Subcutaneous abdominal adipose tissue (tissue), 5 donors: ENCODE data around the gene GALNTL6.

ENCODE experiments used
- H3K27ac ChIP-seq: one replicate; pipeline ENCODE4 v1.7.0; 2013; ENCODE audit warnings: low read depth, mild to moderate bottlenecking, inconsistent platforms, low read length, moderate library complexity
- H3K27me3 ChIP-seq, 5 donors: one replicate each; pipeline ENCODE4 v1.7.0; 2013; ENCODE audit warnings: low read length in 5 of 5, inconsistent platforms in 1 of 5; ENCODE audit not compliant: control insufficient read depth in 5 of 5, insufficient read depth in 4 of 5
- H3K36me3 ChIP-seq, 5 donors: one replicate each; pipeline ENCODE4 v1.7.0; 2013; ENCODE audit warnings: low read length in 5 of 5; ENCODE audit not compliant: control insufficient read depth in 5 of 5, insufficient read depth in 5 of 5
- H3K4me1 ChIP-seq, 5 donors: one replicate each; pipeline ENCODE4 v1.7.0; 2013; ENCODE audit warnings: low read length in 5 of 5, mild to moderate bottlenecking in 3 of 5, moderate library complexity in 1 of 5; ENCODE audit not compliant: control insufficient read depth in 5 of 5, insufficient read depth in 5 of 5
- H3K4me3 ChIP-seq, 5 donors: one replicate each; pipeline ENCODE4 v1.7.0; 2013; ENCODE audit warnings: low read length in 5 of 5, low read depth in 1 of 5
- H3K9ac ChIP-seq, 5 donors: one replicate each; pipeline ENCODE4 v1.7.0; 2013; ENCODE audit warnings: low read length in 5 of 5, mild to moderate bottlenecking in 4 of 5, moderate library complexity in 3 of 5
- H3K9me3 ChIP-seq, 5 donors: one replicate each; pipeline ENCODE4 v1.7.0; 2013; ENCODE audit warnings: low read length in 5 of 5; ENCODE audit not compliant: control insufficient read depth in 5 of 5
- donor health status: healthy.
- donor health status: healthy.
- donor health status: healthy.
- donor health status: healthy.
- donor health status: healthy.

The GALNTL6 gene

GRCh38 chr4:172985552-172985951, 1172.3 kb downstream of the GALNTL6 start:
- Histone ChIP-seq H3K36me3 (no peaks in the 10 kb centered on the region), H3K27ac (no peak overlapping the region), H3K27me3 (no peaks in the 10 kb centered on the region), H3K9me3 (peaks cover 0 to 11% (median 3%) of the 10 kb centered on the region in 5 donors), H3K4me3 (no peak overlapping the region), H3K4me1 (no peaks in the 10 kb centered on the region), H3K9ac (no peak overlapping the region)

- Histone ChIP-seq H3K27ac (no peak overlapping the region), H3K9ac (no peak overlapping the region), H3K4me1 (no peaks in the 10 kb centered on the region)
Measured at GRCh38 chr4:172986114-172986513, 1172.9 kb downstream of the GALNTL6 start.

GRCh38 chr4:172989984-172990820, 1177.0 kb downstream of the GALNTL6 start:
- Histone ChIP-seq H3K27ac (no peak overlapping the region), H3K9me3 (peaks cover 0 to 11% (median 3%) of the 10 kb centered on the region in 5 donors), H3K27me3 (no peaks in the 10 kb centered on the region), H3K9ac (no peak overlapping the region), H3K4me1 (no peaks in the 10 kb centered on the region), H3K36me3 (no peaks in the 10 kb centered on the region), H3K4me3 (no peak overlapping the region)

More at GRCh38 chr4:172986114-172986513, 1172.9 kb downstream of the GALNTL6 start:
- Histone ChIP-seq H3K36me3 (no peaks in the 10 kb centered on the region), H3K9me3 (peaks cover 0 to 11% (median 3%) of the 10 kb centered on the region in 5 donors), H3K4me3 (no peak overlapping the region), H3K27me3 (no peaks in the 10 kb centered on the region)

GRCh38 chr4:172992648-172993378, 1179.6 kb downstream of the GALNTL6 start:
- Histone ChIP-seq H3K4me3 (no peak overlapping the region), H3K4me1 (no peaks in the 10 kb centered on the region), H3K27me3 (no peaks in the 10 kb centered on the region), H3K27ac (no peak overlapping the region), H3K36me3 (no peaks in the 10 kb centered on the region), H3K9me3 (peaks cover 0 to 11% (median 3%) of the 10 kb centered on the region in 5 donors), H3K9ac (no peak overlapping the region)

- Histone ChIP-seq H3K4me3 (no peak overlapping the region), H3K27ac (no peak overlapping the region)
Measured at GRCh38 chr4:172995161-172995560, 1182.0 kb downstream of the GALNTL6 start.

GRCh38 chr4:172995704-172996103, 1182.5 kb downstream of the GALNTL6 start:
- no peaks in the 10 kb centered on the region for H3K27me3 ChIP-seq
- no peaks in the 10 kb centered on the region for H3K36me3 ChIP-seq
- H3K9me3 ChIP-seq, result no peaks in the 10 kb centered on the region
- no peak overlapping the region for H3K27ac ChIP-seq
- peaks cover 0 to 3% (median 0%) of the 10 kb centered on the region in 5 donors for H3K4me1 ChIP-seq
- H3K9ac ChIP-seq, result no peak overlapping the region
- H3K4me3 ChIP-seq, result no peak overlapping the region

More at GRCh38 chr4:172995161-172995560, 1182.0 kb downstream of the GALNTL6 start:
- no peak overlapping the region for H3K9ac ChIP-seq
- no peaks in the 10 kb centered on the region for H3K27me3 ChIP-seq
- H3K36me3 ChIP-seq, result no peaks in the 10 kb centered on the region
- no peaks in the 10 kb centered on the region for H3K9me3 ChIP-seq
- peaks cover 0 to 3% (median 0%) of the 10 kb centered on the region in 5 donors for H3K4me1 ChIP-seq

GRCh38 chr4:172996571-172997216, 1183.5 kb downstream of the GALNTL6 start:
- Histone ChIP-seq H3K4me1 (peaks cover 0 to 3% (median 0%) of the 10 kb centered on the region in 5 donors), H3K9me3 (no peaks in the 10 kb centered on the region), H3K27me3 (no peaks in the 10 kb centered on the region), H3K27ac (no peak overlapping the region), H3K4me3 (no peak overlapping the region), H3K36me3 (no peaks in the 10 kb centered on the region), H3K9ac (no peak overlapping the region)

GRCh38 chr4:172997217-172997609, 1184.0 kb downstream of the GALNTL6 start:
- Histone ChIP-seq H3K9me3 (no peaks in the 10 kb centered on the region), H3K27ac (no peak overlapping the region), H3K4me3 (no peak overlapping the region), H3K27me3 (no peaks in the 10 kb centered on the region), H3K9ac (no peak overlapping the region), H3K4me1 (peaks cover 0 to 3% (median 0%) of the 10 kb centered on the region in 5 donors), H3K36me3 (no peaks in the 10 kb centered on the region)

GRCh38 chr4:172997856-172998255, 1184.7 kb downstream of the GALNTL6 start:
- Histone ChIP-seq H3K9me3 (no peaks in the 10 kb centered on the region), H3K27ac (no peak overlapping the region), H3K9ac (no peak overlapping the region), H3K4me3 (no peak overlapping the region), H3K4me1 (peaks cover 0 to 3% (median 0%) of the 10 kb centered on the region in 5 donors), H3K27me3 (no peaks in the 10 kb centered on the region), H3K36me3 (no peaks in the 10 kb centered on the region)
